ENCODE measurements around the gene STRA6.

GRCh38 chr15:74209560-74209958 is 7.0 kb upstream of the STRA6 start:
- TF ChIP-seq CTCF (IDR thresholded peaks at IDR 0.05) (no peak), EP300 (IDR thresholded peaks at IDR 0.05) (no peak), POLR2A (IDR thresholded peaks at IDR 0.05) (no peak)
